ENCODE measurements around the gene PPP2R2C. TPM values are rescaled to one million over a fixed set of nuclear protein-coding genes. Genes with fewer than 3 reads are reported as not detected.
A peak's percentile ranks its signal among the peaks of the same experiment; 100 is the strongest.

Gene PPP2R2C
- polyA plus RNA-seq, 1 donor (not counting 4 experiments of a cell fraction or from before 2014, with no cell fraction given) = 12.3 TPM

DNA sequence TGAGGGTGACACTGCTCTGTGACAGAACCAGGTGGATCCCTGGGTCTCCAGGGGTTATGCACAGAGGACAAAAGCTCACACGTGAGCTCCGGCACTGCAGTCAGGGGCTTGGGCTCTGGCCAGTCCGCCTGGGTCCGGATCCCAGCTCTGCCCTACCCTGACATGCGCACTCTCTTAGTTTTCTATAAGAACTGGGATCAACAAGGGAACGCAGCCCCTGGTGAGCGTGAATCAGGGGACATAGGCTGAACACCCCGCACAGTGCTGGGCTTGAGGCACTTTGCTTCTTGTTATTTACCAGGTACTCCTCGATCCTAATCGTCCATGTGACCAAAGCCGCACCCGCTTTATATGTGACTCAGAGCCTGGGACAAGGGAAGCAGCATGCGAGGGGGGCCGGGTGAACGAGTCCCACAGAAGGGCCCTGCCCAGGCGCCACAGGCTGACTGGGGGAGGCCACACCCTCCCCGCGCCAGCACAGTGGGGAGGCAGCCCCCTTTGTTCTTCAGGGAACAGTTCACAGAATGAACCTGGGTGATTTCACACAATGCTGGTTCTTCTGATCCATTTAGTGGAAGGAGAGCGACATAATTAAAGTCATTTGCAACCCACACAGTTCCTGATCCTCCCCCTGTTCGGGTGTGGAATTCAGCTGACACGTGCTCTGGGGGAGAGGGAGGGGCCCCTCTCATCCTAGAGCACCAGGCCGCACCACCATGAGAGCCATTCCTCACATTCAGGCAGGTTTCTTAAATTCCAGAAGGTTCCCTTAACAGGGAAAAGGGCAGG is 147.2 kb downstream of the PPP2R2C start:
- H3K36me3 ChIP-seq (ENCODE audit: control insufficient read depth in 2 of 2, extremely low read depth in 1 of 2, insufficient read depth in 2 of 2, low read length in 2 of 2) = peaks cover 0 to 3% of the 10 kb centered on the region in 2 experiments
- H3K27ac ChIP-seq (ENCODE audit: control insufficient read depth, insufficient read depth, low read length) = no peak overlapping the region
- peaks cover 12% of the 10 kb centered on the region for H3K4me1 ChIP-seq (ENCODE audit: control insufficient read depth, extremely low read depth, insufficient read depth, low read length)
- peak overlapping the region; percentile 61 for H2AFZ ChIP-seq (ENCODE audit: control insufficient read depth, low read length)
- H3K4me3 ChIP-seq (ENCODE audit: control insufficient read depth in 2 of 3, extremely low read depth in 1 of 3, insufficient read depth in 2 of 3, low read depth in 1 of 3, low read length in 3 of 3) = no peak overlapping the region
- dilution Hi-C loops (cut with MboI; ENCODE audit: extremely low pct_ligation_motif_present, low sequenced_read_pairs) = no loop called here
- TF ChIP-seq, protein P1, sequence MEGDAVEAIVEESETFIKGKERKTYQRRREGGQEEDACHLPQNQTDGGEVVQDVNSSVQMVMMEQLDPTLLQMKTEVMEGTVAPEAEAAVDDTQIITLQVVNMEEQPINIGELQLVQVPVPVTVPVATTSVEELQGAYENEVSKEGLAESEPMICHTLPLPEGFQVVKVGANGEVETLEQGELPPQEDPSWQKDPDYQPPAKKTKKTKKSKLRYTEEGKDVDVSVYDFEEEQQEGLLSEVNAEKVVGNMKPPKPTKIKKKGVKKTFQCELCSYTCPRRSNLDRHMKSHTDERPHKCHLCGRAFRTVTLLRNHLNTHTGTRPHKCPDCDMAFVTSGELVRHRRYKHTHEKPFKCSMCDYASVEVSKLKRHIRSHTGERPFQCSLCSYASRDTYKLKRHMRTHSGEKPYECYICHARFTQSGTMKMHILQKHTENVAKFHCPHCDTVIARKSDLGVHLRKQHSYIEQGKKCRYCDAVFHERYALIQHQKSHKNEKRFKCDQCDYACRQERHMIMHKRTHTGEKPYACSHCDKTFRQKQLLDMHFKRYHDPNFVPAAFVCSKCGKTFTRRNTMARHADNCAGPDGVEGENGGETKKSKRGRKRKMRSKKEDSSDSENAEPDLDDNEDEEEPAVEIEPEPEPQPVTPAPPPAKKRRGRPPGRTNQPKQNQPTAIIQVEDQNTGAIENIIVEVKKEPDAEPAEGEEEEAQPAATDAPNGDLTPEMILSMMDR (optimal IDR thresholded peaks at IDR 0.05 in 1 of 3, IDR thresholded peaks at IDR 0.05 in 1 of 3, conservative IDR thresholded peaks at IDR 0.05 in 1 of 3; ENCODE audit: extremely low read depth in 1 of 3, insufficient read depth in 2 of 3, low read length in 3 of 3) = no peak
- TF ChIP-seq EZH2 (IDR thresholded peaks at IDR 0.05; ENCODE audit: low read length) = no peak
- no peaks in the 10 kb centered on the region for H4K20me1 ChIP-seq (ENCODE audit: control insufficient read depth, extremely low read depth, insufficient read depth, low read length)
- no peaks in the 10 kb centered on the region for H3K9me3 ChIP-seq (ENCODE audit: control insufficient read depth, low read depth, low read length)
- H3K79me2 ChIP-seq (ENCODE audit: control insufficient read depth, insufficient read depth, low read length) = no peaks in the 10 kb centered on the region
- H3K4me2 ChIP-seq (ENCODE audit: control insufficient read depth, extremely low read depth, insufficient read depth, low read depth, low read length) = peak overlapping the region; percentile 50
- FAIRE-seq (peak; percentile 41), DNase-seq (ENCODE audit: low read depth, low spot score) (peak; percentile 52)
- no peaks in the 10 kb centered on the region for H3K27me3 ChIP-seq (ENCODE audit: control insufficient read depth, extremely low read depth, insufficient read depth, low read length)
- H3K9me1 ChIP-seq (ENCODE audit: control insufficient read depth, extremely low read depth, insufficient read depth, low read length) = no peaks in the 10 kb centered on the region
- H3K9ac ChIP-seq (ENCODE audit: control insufficient read depth, extremely low read depth, insufficient read depth, low read length) = peak overlapping the region; percentile 13

DNA sequence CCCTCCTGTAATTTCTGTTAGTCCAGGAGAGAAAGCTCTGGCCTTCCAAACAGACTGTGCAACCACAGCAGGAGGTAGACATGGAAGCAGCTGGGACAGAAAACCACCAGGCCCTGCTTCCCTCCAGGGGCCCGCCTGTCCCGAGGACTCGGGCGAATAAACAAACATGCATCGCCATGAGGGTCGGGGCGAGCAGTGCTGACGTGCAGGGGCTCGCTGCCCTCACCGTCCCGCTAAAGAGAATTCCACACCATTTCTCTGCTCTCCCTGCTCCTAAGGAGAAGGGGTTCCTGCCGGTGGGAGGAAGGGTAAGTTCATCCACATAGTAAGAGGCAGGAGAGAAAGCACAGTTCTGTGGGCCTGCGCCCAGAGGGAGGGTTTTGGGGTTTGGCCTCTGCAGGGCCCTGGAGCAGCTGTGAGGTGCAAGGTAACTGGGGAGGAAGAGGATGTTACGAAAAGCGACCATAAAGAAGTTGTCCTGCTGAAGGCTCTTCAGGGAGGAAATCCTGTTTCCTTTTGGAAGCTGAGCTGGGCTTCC is 147.9 kb downstream of the PPP2R2C start:
- no peaks in the 10 kb centered on the region for H4K20me1 ChIP-seq (ENCODE audit: control insufficient read depth, extremely low read depth, insufficient read depth, low read length)
- peaks cover 0 to 5% of the 10 kb centered on the region in 2 experiments for H3K36me3 ChIP-seq (ENCODE audit: control insufficient read depth in 2 of 2, extremely low read depth in 1 of 2, insufficient read depth in 2 of 2, low read length in 2 of 2)
- DNase-seq (ENCODE audit: low read depth, low spot score) (no peak), FAIRE-seq (no peak)
- no peaks in the 10 kb centered on the region for H3K9me3 ChIP-seq (ENCODE audit: control insufficient read depth, low read depth, low read length)
- no peak overlapping the region for H3K4me3 ChIP-seq (ENCODE audit: control insufficient read depth in 2 of 3, extremely low read depth in 1 of 3, insufficient read depth in 2 of 3, low read depth in 1 of 3, low read length in 3 of 3)
- H3K4me1 ChIP-seq (ENCODE audit: control insufficient read depth, extremely low read depth, insufficient read depth, low read length) = peaks cover 12% of the 10 kb centered on the region
- dilution Hi-C loops (cut with MboI; ENCODE audit: extremely low pct_ligation_motif_present, low sequenced_read_pairs) = no loop called here
- no peak for TF ChIP-seq EZH2 (IDR thresholded peaks at IDR 0.05; ENCODE audit: low read length)
- TF ChIP-seq, protein P1 (optimal IDR thresholded peaks at IDR 0.05 in 1 of 3, IDR thresholded peaks at IDR 0.05 in 1 of 3, conservative IDR thresholded peaks at IDR 0.05 in 1 of 3; ENCODE audit: extremely low read depth in 1 of 3, insufficient read depth in 2 of 3, low read length in 3 of 3) = no peak
- no peak overlapping the region for H3K9ac ChIP-seq (ENCODE audit: control insufficient read depth, extremely low read depth, insufficient read depth, low read length)
- no peaks in the 10 kb centered on the region for H3K9me1 ChIP-seq (ENCODE audit: control insufficient read depth, extremely low read depth, insufficient read depth, low read length)
- peak overlapping the region; percentile 50 for H3K4me2 ChIP-seq (ENCODE audit: control insufficient read depth, extremely low read depth, insufficient read depth, low read depth, low read length)
- H3K79me2 ChIP-seq (ENCODE audit: control insufficient read depth, insufficient read depth, low read length) = no peaks in the 10 kb centered on the region
- H3K27me3 ChIP-seq (ENCODE audit: control insufficient read depth, extremely low read depth, insufficient read depth, low read length) = no peaks in the 10 kb centered on the region
- no peak overlapping the region for H2AFZ ChIP-seq (ENCODE audit: control insufficient read depth, low read length)
- no peak overlapping the region for H3K27ac ChIP-seq (ENCODE audit: control insufficient read depth, insufficient read depth, low read length)
